Spleen (tissue), 7 donors: ENCODE data around the gene TNFSF13.

Experiments used
- POLR2A ChIP-seq, 3 donors: fragments of 450-650 bp; IDR thresholded peaks; one replicate each; pipeline ENCODE4 v1.5.1; 2017; ENCODE audit warnings: antibody characterized with exemption in 3 of 3, mild to moderate bottlenecking in 1 of 3
- TF ChIP-seq, protein P1 (sequence below), 11 experiments: fragments of 200-600 bp in 7 of 11; fragments of 450-650 bp in 4 of 11; sonication (generic) in 4 of 11; IDR thresholded peaks in 8 of 11; conservative IDR thresholded peaks in 3 of 11; 1 replicate in 7 of 11; 2 replicates in 4 of 11; pipeline versions ENCODE4 v1.4.0 to v1.8.0; 2016 to 2021; ENCODE audit warnings: antibody characterized with exemption in 11 of 11, inconsistent platforms in 4 of 11, mild to moderate bottlenecking in 1 of 11
- donor health status: DM: no; HTN: no; CAD: no; lungs with moderate emphysema.
- donor health status: DM: no; HTN: no; CAD: no.
- donor health status: DM: no; HTN: no; CAD: no.

DNA sequence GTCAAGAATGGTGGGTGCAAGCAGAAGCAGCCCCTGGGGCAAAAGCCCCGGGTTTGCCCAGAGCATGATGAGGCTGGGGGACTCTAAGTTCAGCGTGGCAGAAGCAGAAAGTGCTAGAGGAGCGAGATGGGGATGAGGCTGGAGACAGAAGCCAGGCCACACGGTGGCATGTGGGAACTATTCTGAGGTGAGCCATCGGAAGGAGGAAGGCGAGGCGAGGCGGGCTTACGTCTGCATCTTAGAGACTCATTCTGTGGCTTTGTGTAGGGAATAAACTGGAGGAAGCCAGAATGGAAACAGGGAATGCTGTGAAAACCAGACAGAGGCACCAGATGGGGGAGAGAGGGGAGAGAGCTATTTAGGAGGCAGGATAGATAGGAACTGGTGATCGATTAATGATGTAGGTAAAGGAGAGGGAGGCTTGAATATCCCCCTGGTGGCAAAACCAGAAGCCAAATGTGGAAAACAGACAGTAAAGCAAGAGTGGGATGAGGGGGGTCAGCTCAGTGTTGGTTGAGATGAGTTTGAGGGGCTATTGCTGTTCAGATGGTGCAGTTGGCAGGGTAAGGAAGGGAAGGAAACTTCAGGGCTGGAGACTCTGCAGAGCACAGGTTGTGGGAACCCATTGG, 3.1 kb upstream of the TNFSF13 start:
- TF ChIP-seq POLR2A (IDR thresholded peaks at IDR 0.05) = no peak
- TF ChIP-seq, protein P1, sequence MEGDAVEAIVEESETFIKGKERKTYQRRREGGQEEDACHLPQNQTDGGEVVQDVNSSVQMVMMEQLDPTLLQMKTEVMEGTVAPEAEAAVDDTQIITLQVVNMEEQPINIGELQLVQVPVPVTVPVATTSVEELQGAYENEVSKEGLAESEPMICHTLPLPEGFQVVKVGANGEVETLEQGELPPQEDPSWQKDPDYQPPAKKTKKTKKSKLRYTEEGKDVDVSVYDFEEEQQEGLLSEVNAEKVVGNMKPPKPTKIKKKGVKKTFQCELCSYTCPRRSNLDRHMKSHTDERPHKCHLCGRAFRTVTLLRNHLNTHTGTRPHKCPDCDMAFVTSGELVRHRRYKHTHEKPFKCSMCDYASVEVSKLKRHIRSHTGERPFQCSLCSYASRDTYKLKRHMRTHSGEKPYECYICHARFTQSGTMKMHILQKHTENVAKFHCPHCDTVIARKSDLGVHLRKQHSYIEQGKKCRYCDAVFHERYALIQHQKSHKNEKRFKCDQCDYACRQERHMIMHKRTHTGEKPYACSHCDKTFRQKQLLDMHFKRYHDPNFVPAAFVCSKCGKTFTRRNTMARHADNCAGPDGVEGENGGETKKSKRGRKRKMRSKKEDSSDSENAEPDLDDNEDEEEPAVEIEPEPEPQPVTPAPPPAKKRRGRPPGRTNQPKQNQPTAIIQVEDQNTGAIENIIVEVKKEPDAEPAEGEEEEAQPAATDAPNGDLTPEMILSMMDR (IDR thresholded peaks at IDR 0.05 in 8 of 11, conservative IDR thresholded peaks at IDR 0.05 in 3 of 11) = no peak
